Left lung (tissue), 10 donors: ENCODE data around the gene MRPL1. TPM values are rescaled to one million over a fixed set of nuclear protein-coding genes. Genes with fewer than 3 reads are reported as not detected.

Experiments used
- ATAC-seq: fragments of 200-7000 bp; cut with Tn5 transposase; one replicate; pipeline ENCODE4 v1.9.1; 2020; ENCODE audit warnings: moderate library complexity
- DNase-seq, 4 donors: peaks; one replicate each; pipeline ENCODE4 v3.0.0-alpha.2; 2013 to 2020
- H3K27ac ChIP-seq, 2 donors: fragments of 200-600 bp; sonication (generic) in 1 of 2; one replicate each; pipeline versions ENCODE4 v1.5.0 to v1.8.0; 2020 to 2021
- H3K27me3 ChIP-seq, 2 donors: fragments of 200-600 bp; sonication (generic) in 1 of 2; one replicate each; pipeline versions ENCODE4 v1.5.0 to v1.8.0; 2020 to 2021
- H3K36me3 ChIP-seq, 2 donors: fragments of 200-600 bp; sonication (generic) in 1 of 2; one replicate each; pipeline versions ENCODE4 v1.5.0 to v1.8.0; 2020 to 2021
- H3K4me1 ChIP-seq, 2 donors: fragments of 200-600 bp; one replicate each; pipeline ENCODE4 v1.8.0; 2021
- H3K4me3 ChIP-seq, 2 donors: fragments of 200-600 bp; sonication (generic) in 1 of 2; one replicate each; pipeline versions ENCODE4 v1.5.0 to v1.8.0; 2020 to 2021; ENCODE audit warnings: mild to moderate bottlenecking in 1 of 2
- H3K9me3 ChIP-seq, 2 donors: fragments of 200-600 bp; sonication (generic) in 1 of 2; one replicate each; pipeline versions ENCODE4 v1.5.0 to v1.8.0; 2020 to 2021
- intact Hi-C, 2 donors: fragments of 100-400 bp; cut with DNase I; formaldehyde crosslinking; loops; one replicate each; pipeline versions ENCODE4 v1.11.2 to v1.14.2; 2022
- polyA plus RNA-seq, 6 donors: library from polyadenylated mRNA; unstranded; fragments of 120-200 nt; gene quantifications; one replicate each; pipeline ENCODE4 v1.2.1, GENCODE V29; 2013; ENCODE audit not compliant: insufficient read length in 6 of 6
- total RNA-seq, 2 donors: library from RNA; stranded (reverse); fragmentation: NEBNext Ultra II Directional; extraction: Animal tissue kit (Norgen Biotek cat#: 25700); gene quantifications; one replicate each; pipeline ENCODE4 v1.2.1, GENCODE V29; 2021
- TF ChIP-seq, protein P1 (sequence below), 2 donors: fragments of 200-600 bp; sonication (generic) in 1 of 2; IDR thresholded peaks; one replicate each; pipeline versions ENCODE4 v1.5.0 to v1.8.0; 2021; ENCODE audit warnings: antibody characterized with exemption in 2 of 2
- donor health status: DM: no; HTN: yes; CAD: no.
- donor health status: DM: no; HTN: no; CAD: no.

MRPL1 gene
- total and polyA plus RNA-seq, 8 donors: 19.2 to 55.6 (median 47.8) TPM

DNA sequence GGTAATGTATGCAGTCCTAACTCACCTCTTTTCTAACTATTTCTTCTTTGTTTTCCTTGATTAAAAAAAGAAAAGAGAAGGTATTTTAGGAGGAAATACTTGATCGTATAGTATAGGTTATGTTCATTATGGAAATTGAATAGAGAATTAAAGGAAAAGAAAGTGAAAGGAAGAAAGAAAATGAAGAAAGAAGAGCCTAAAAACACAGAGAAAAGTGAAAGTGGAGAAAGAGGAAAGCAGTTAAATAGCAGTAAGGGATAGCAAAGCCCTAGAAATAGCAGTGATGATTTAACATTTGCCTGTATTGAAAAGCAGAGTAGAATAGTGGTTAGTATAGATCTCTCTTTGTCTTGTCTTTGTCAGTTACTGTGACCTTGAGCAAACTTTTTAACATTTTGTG, 37.0 kb downstream of the MRPL1 start:
- intact Hi-C loops: no loop called here
- Histone ChIP-seq H3K27ac (no peak overlapping the region), H3K9me3 (no peaks in the 10 kb centered on the region), H3K4me1 (no peaks in the 10 kb centered on the region), H3K36me3 (peaks cover 0 to 14% of the 10 kb centered on the region in 2 donors), H3K27me3 (no peaks in the 10 kb centered on the region), H3K4me3 (no peak overlapping the region)
- DNase-seq (no peak), ATAC-seq (no peak)
- TF ChIP-seq, protein P1, sequence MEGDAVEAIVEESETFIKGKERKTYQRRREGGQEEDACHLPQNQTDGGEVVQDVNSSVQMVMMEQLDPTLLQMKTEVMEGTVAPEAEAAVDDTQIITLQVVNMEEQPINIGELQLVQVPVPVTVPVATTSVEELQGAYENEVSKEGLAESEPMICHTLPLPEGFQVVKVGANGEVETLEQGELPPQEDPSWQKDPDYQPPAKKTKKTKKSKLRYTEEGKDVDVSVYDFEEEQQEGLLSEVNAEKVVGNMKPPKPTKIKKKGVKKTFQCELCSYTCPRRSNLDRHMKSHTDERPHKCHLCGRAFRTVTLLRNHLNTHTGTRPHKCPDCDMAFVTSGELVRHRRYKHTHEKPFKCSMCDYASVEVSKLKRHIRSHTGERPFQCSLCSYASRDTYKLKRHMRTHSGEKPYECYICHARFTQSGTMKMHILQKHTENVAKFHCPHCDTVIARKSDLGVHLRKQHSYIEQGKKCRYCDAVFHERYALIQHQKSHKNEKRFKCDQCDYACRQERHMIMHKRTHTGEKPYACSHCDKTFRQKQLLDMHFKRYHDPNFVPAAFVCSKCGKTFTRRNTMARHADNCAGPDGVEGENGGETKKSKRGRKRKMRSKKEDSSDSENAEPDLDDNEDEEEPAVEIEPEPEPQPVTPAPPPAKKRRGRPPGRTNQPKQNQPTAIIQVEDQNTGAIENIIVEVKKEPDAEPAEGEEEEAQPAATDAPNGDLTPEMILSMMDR (IDR thresholded peaks at IDR 0.05): no peak

DNA sequence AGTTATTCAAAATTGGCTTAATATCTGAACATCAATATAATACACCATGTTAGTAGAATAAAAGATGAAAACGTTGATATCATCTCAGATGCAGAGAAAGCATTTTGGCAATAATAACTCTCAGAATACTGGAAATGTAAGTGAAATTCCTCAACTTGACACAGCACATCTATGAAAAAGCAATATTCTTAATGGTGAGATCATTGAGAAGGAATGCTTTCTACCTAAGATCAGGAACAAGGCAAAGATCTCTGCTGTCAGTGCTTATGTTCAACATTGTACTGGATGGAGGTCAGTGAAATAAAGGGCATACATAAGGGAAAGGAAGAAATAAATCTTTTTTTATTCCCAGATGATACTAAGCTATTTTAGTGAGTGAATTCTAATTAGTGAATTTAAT, 40.6 kb downstream of the MRPL1 start:
- H3K9me3 ChIP-seq: no peaks in the 10 kb centered on the region
- no peak for DNase-seq
- H3K36me3 ChIP-seq: peaks cover 0 to 7% of the 10 kb centered on the region in 2 donors
- ATAC-seq: no peak
- no peaks in the 10 kb centered on the region for H3K4me1 ChIP-seq
- intact Hi-C loops: no loop called here
- TF ChIP-seq, protein P1 (IDR thresholded peaks at IDR 0.05): no peak
- H3K27ac ChIP-seq: no peak overlapping the region
- no peak overlapping the region for H3K4me3 ChIP-seq
- no peaks in the 10 kb centered on the region for H3K27me3 ChIP-seq

- TF ChIP-seq, protein P1 (IDR thresholded peaks at IDR 0.05): no peak
- ATAC-seq (no peak), DNase-seq (no peak)
- H3K36me3 ChIP-seq: peaks cover 0 to 22% of the 10 kb centered on the region in 2 donors
- intact Hi-C loops: no loop called here
- H3K9me3 ChIP-seq: no peaks in the 10 kb centered on the region
- no peaks in the 10 kb centered on the region for H3K4me1 ChIP-seq
- H3K27ac ChIP-seq: no peak overlapping the region
- H3K27me3 ChIP-seq: no peaks in the 10 kb centered on the region
- H3K4me3 ChIP-seq: no peak overlapping the region
Measured at GRCh38 chr4:77905651-77906263, 43.1 kb downstream of the MRPL1 start.

DNA sequence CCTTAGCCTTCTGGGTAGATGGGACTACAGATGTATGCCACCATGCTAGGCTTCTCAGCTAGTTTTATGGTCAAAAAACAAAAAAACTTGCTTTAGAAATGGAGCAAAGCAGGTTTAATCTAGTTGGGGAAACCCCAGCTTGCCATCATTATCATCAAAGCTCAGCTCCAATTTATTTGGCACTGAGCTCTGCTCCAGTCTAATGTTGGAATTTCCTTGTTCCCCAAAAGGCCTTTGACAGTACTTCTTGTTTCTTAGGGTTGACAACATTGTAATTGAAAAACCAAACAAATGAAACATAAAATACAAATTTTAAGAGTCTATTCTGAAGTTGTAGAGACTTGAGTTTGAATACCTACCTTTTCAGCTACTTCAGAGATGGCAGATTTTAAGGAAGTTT, 48.0 kb downstream of the MRPL1 start:
- TF ChIP-seq, protein P1 (IDR thresholded peaks at IDR 0.05): no peak
- intact Hi-C loops: no loop called here
- Histone ChIP-seq H3K27me3 (no peaks in the 10 kb centered on the region), H3K4me1 (peaks cover 0 to 11% of the 10 kb centered on the region in 2 donors), H3K9me3 (no peaks in the 10 kb centered on the region), H3K4me3 (no peak overlapping the region), H3K27ac (no peak overlapping the region), H3K36me3 (peaks cover 0 to 22% of the 10 kb centered on the region in 2 donors)
- no peak for DNase-seq
- ATAC-seq: no peak

- Histone ChIP-seq H3K27ac (no peak overlapping the region), H3K36me3 (peaks cover 0 to 22% of the 10 kb centered on the region in 2 donors), H3K4me1 (peaks cover 0 to 11% of the 10 kb centered on the region in 2 donors), H3K9me3 (no peaks in the 10 kb centered on the region), H3K4me3 (no peak overlapping the region), H3K27me3 (no peaks in the 10 kb centered on the region)
- intact Hi-C loops: no loop called here
- no peak for DNase-seq
- no peak for ATAC-seq
- TF ChIP-seq, protein P1 (IDR thresholded peaks at IDR 0.05): no peak
Measured at GRCh38 chr4:77911091-77911490, 48.5 kb downstream of the MRPL1 start.
